OCI-LY1 (cell line): Measurements from ENCODE around the gene FBXW4.

Source experiments
- H2AFZ ChIP-seq: fragments of 200-600 bp; sonication (generic), shearing (Covaris generic); 2 replicates; pipeline ENCODE4 v1.6.0; 2014; ENCODE audit warnings: antibody characterized with exemption, mild to moderate bottlenecking, low read length
- H3F3A ChIP-seq: fragments of 200-600 bp; sonication (generic), shearing (Covaris generic); 2 replicates; pipeline ENCODE4 v1.6.0; 2014; ENCODE audit warnings: mild to moderate bottlenecking, antibody characterized with exemption, low read length, moderate library complexity; ENCODE audit not compliant: insufficient read depth
- H3K27ac ChIP-seq: fragments of 200-600 bp; sonication (generic); 2 replicates; pipeline ENCODE4 v1.5.1; 2014; ENCODE audit warnings: low read length, mixed run types, mild to moderate bottlenecking, low read depth; ENCODE audit not compliant: poor library complexity, severe bottlenecking
- H3K27me3 ChIP-seq: fragments of 200-600 bp; sonication (generic); 2 replicates; pipeline ENCODE4 v1.6.0; 2014; ENCODE audit warnings: antibody characterized with exemption, mild to moderate bottlenecking, low read length, moderate library complexity; ENCODE audit not compliant: insufficient read depth
- H3K36me3 ChIP-seq: fragments of 200-600 bp; sonication (generic); 2 replicates; pipeline ENCODE4 v1.6.1; 2014; ENCODE audit warnings: mild to moderate bottlenecking, antibody characterized with exemption, low read length, moderate library complexity, mixed read lengths; ENCODE audit not compliant: insufficient read depth
- H3K4me1 ChIP-seq: fragments of 200-600 bp; sonication (generic); 2 replicates; pipeline ENCODE4 v1.5.1; 2014; ENCODE audit warnings: mild to moderate bottlenecking, low read length, moderate library complexity; ENCODE audit not compliant: insufficient read depth, severe bottlenecking
- H3K4me2 ChIP-seq: fragments of 200-600 bp; sonication (generic), shearing (Covaris generic); 2 replicates; pipeline ENCODE4 v1.6.1; 2014; ENCODE audit warnings: low read length
- H3K4me3 ChIP-seq: fragments of 200-600 bp; sonication (generic); 2 replicates; pipeline ENCODE4 v1.5.1; 2014; ENCODE audit warnings: low read length, low read depth, mild to moderate bottlenecking, mixed read lengths; ENCODE audit not compliant: poor library complexity, severe bottlenecking
- H3K79me2 ChIP-seq: fragments of 200-600 bp; shearing (Covaris generic); 2 replicates; pipeline ENCODE4 v1.6.1; 2016; ENCODE audit warnings: mixed run types, low read length, mixed read lengths; ENCODE audit not compliant: insufficient read depth
- H3K9ac ChIP-seq: fragments of 200-600 bp; sonication (generic), shearing (Covaris generic); 2 replicates; pipeline ENCODE4 v1.6.1; 2014; ENCODE audit warnings: mild to moderate bottlenecking, low read length, mixed read lengths
- H3K9me2 ChIP-seq: fragments of 200-600 bp; sonication (generic), shearing (Covaris generic); 2 replicates; pipeline ENCODE4 v1.6.1; 2014; ENCODE audit warnings: low read depth, mild to moderate bottlenecking, low read length, mixed read lengths
- H3K9me3 ChIP-seq: fragments of 200-600 bp; shearing (Covaris generic); 2 replicates; pipeline ENCODE4 v1.6.1; 2014; ENCODE audit warnings: low read length, mixed read lengths
- H4K20me1 ChIP-seq: fragments of 200-600 bp; sonication (generic), shearing (Covaris generic); 2 replicates; pipeline ENCODE4 v1.6.0; 2016; ENCODE audit warnings: mild to moderate bottlenecking, low read length; ENCODE audit not compliant: insufficient read depth
- CTCF ChIP-seq: fragments of 200-600 bp; sonication (generic), shearing (Covaris generic); IDR thresholded peaks from 2 replicates; pipeline ENCODE4 v1.5.1; 2017; ENCODE audit warnings: mild to moderate bottlenecking, antibody characterized with exemption, low read length, moderate library complexity, mixed read lengths
- EZH2 ChIP-seq: fragments of 200-600 bp; sonication (generic), shearing (Covaris generic); IDR thresholded peaks from 2 replicates; pipeline ENCODE4 v1.8.0; 2017; ENCODE audit warnings: borderline replicate concordance, mixed run types, mild to moderate bottlenecking, antibody characterized with exemption, low read length, moderate library complexity, mixed read lengths

FBXW4 gene

GRCh38 chr10:101561068-101561915 lies 133.7 kb downstream of the FBXW4 start:
- Histone ChIP-seq H3K9me3 (no peaks in the 10 kb centered on the region), H3K4me3 (no peak overlapping the region), H3K9me2 (no peaks in the 10 kb centered on the region), H3K27ac (no peak overlapping the region), H3K4me1 (no peaks in the 10 kb centered on the region), H3K36me3 (no peaks in the 10 kb centered on the region), H3K9ac (no peak overlapping the region), H2AFZ (no peak overlapping the region), H4K20me1 (no peaks in the 10 kb centered on the region), H3F3A (no peaks in the 10 kb centered on the region), H3K79me2 (no peaks in the 10 kb centered on the region), H3K27me3 (no peaks in the 10 kb centered on the region), H3K4me2 (no peak overlapping the region)
- no peak for TF ChIP-seq EZH2
- TF ChIP-seq CTCF = no peak
